HepG2 (cell line): ENCODE measurements around the gene RNF8. TPM values are rescaled to one million over a fixed set of nuclear protein-coding genes. Genes with fewer than 3 reads are reported as not detected.

ENCODE experiments used
- ATF7-NPFF ChIP-seq: sonication (generic); formaldehyde crosslinking; IDR thresholded peaks from 2 replicates; pipeline ENCODE4 v1.8.1; 2023; ENCODE audit warnings: mild to moderate bottlenecking, low read depth, missing genetic modification reagents, moderate library complexity
- ELF1 ChIP-seq: sonication (generic); formaldehyde crosslinking; IDR thresholded peaks from 2 replicates; pipeline ENCODE4 v1.4.0; 2020; ENCODE audit warnings: missing genetic modification reagents
- FOXK2 ChIP-seq: fragments of 450-650 bp; IDR thresholded peaks from 2 replicates; pipeline ENCODE4 v1.6.1; 2016
- GABPB1 ChIP-seq: IDR thresholded peaks from 2 replicates; pipeline ENCODE4 v1.6.1; 2016; ENCODE audit warnings: mild to moderate bottlenecking, missing genetic modification reagents, moderate library complexity, missing compliant biosample characterization
- HOXA7 ChIP-seq: sonication (generic); formaldehyde crosslinking; IDR thresholded peaks from 2 replicates; pipeline ENCODE4 v1.8.1; 2022; ENCODE audit warnings: mild to moderate bottlenecking, missing genetic modification reagents, moderate library complexity
- SKI ChIP-seq: fragments of 450-650 bp; IDR thresholded peaks from one replicate; pipeline ENCODE4 v1.6.1; 2018; ENCODE audit warnings: mild to moderate bottlenecking; ENCODE audit not compliant: partially characterized antibody
- TCF7 ChIP-seq: sonication (generic); IDR thresholded peaks from 2 replicates; pipeline ENCODE4 v1.6.1; 2016; ENCODE audit warnings: antibody characterized with exemption, low read depth
- TCF7L2 ChIP-seq: IDR thresholded peaks from 2 replicates; pipeline ENCODE4 v1.6.1; 2011; ENCODE audit warnings: mild to moderate bottlenecking, low read depth, low read length, moderate library complexity
- ZNF354B ChIP-seq: sonication (generic); formaldehyde crosslinking; IDR thresholded peaks from 2 replicates; pipeline ENCODE4 v1.8.0; 2022; ENCODE audit warnings: mild to moderate bottlenecking, missing genetic modification reagents
- ZNF670 ChIP-seq: sonication (generic); formaldehyde crosslinking; IDR thresholded peaks from 2 replicates; pipeline ENCODE4 v1.8.0; 2022; ENCODE audit warnings: mild to moderate bottlenecking, missing genetic modification reagents, borderline replicate concordance
- polyA plus RNA-seq, 8 experiments: library from polyadenylated mRNA; depleted of rRNA in 3 of 8; stranded (reverse) in 7 of 8; unstranded in 1 of 8; fragments of >200 nt; fragmentation: Illumina TruSeq in 4 of 8; extraction: Trizol in 4 of 8; gene quantifications; 2 replicates each; pipeline versions ENCODE4 v1.2.1 to v1.2.3, GENCODE V29; 2011 to 2016; ENCODE audit warnings: low read depth in 4 of 8, missing spikeins in 1 of 8, mixed read lengths in 1 of 8; ENCODE audit not compliant: insufficient read depth in 1 of 8
- total RNA-seq, 5 experiments: library from RNA; depleted of rRNA; stranded (reverse); fragments of >200 nt; fragmentation: Illumina TruSeq; extraction: Trizol; gene quantifications; 2 replicates each; pipeline ENCODE4 v1.2.3, GENCODE V29; 2016; ENCODE audit warnings: low read depth in 1 of 5
- TF ChIP-seq, protein P1 (sequence below): sonication (generic); formaldehyde crosslinking; IDR thresholded peaks from 2 replicates; pipeline ENCODE4 v1.5.0; 2020; ENCODE audit warnings: mild to moderate bottlenecking, missing genetic modification reagents
- TF ChIP-seq, protein P2 (sequence below), 2 experiments: fragments of 450-650 bp in 1 of 2; sonication (generic) in 1 of 2; formaldehyde crosslinking in 1 of 2; IDR thresholded peaks; 2 replicates each; pipeline versions ENCODE4 v1.6.1 to v1.8.0; 2016 to 2022; ENCODE audit warnings: antibody characterized with exemption in 1 of 2, mild to moderate bottlenecking in 1 of 2, missing genetic modification reagents in 1 of 2
- TF ChIP-seq, protein P3 (sequence below): sonication (generic); formaldehyde crosslinking; IDR thresholded peaks from 2 replicates; pipeline ENCODE4 v1.5.1; 2020; ENCODE audit warnings: mild to moderate bottlenecking, missing genetic modification reagents, borderline replicate concordance
- TF ChIP-seq, protein P4 (sequence below): sonication (generic); formaldehyde crosslinking; IDR thresholded peaks from 2 replicates; pipeline ENCODE4 v1.5.0; 2020; ENCODE audit warnings: missing genetic modification reagents, mild to moderate bottlenecking, borderline replicate concordance

The RNF8 gene
- total and polyA plus RNA-seq, 2 of the 13 experiments (the other 11 are each of a cell fraction or from before 2014, with no cell fraction given): 21.8 to 47.6 TPM

DNA sequence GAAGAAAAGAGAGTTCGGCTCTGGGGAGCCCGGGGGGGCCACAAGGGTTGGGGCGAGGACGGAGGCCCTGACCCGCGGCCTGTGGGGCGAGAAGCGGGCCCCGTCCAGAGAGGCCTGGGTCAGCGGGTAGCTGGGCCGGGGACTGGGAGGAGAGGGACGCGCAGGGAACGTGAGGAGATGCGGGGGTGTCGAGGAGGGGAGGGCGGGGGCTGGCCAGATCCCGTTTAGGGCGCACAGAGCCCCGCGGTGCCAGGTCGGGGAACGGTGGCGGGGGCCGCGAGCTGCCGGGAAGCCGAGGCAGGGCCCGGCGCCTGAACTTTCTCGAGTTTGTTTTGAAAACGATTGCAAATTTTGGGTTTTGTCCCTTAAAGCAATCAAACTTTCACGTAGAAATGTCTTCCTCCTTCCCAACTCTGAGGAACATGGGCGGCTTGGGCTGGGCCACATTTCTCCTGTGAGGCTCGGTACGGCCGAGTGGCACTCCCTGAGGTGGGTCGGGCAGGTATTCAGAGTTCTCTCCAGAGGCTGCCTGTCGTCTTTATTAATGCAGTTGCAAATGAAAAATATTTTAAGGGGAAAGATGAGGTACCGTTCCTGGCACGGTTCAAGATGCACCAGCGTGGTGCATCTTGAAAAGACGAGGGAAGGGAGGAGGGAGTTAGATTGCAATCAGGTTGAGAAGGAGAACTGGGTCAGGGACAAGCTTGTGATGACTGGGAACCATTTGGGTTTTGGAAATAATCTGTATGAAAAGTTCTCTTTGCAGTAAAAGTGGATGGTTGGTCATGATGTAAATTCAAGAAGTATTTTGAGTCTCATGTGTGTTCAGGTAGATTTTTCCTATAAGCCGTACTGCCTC is 972 bp downstream of the RNF8 start (continued):
- TF ChIP-seq, protein P1, sequence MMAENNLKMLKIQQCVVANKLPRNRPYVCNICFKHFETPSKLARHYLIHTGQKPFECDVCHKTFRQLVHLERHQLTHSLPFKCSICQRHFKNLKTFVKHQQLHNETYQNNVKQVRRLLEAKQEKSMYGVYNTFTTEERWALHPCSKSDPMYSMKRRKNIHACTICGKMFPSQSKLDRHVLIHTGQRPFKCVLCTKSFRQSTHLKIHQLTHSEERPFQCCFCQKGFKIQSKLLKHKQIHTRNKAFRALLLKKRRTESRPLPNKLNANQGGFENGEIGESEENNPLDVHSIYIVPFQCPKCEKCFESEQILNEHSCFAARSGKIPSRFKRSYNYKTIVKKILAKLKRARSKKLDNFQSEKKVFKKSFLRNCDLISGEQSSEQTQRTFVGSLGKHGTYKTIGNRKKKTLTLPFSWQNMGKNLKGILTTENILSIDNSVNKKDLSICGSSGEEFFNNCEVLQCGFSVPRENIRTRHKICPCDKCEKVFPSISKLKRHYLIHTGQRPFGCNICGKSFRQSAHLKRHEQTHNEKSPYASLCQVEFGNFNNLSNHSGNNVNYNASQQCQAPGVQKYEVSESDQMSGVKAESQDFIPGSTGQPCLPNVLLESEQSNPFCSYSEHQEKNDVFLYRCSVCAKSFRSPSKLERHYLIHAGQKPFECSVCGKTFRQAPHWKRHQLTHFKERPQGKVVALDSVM (CRISPR knock-in tag): no peak
- TF ChIP-seq ELF1 (CRISPR knock-in tag) (no peak), FOXK2 (no peak), ATF7-NPFF (CRISPR knock-in tag) (no peak), SKI (no peak), TCF7 (no peak), GABPB1 (CRISPR knock-in tag) (no peak), ZNF354B (no peak), ZNF670 (CRISPR knock-in tag) (no peak), TCF7L2 (no peak), HOXA7 (CRISPR knock-in tag) (no peak)
- TF ChIP-seq, protein P2, sequence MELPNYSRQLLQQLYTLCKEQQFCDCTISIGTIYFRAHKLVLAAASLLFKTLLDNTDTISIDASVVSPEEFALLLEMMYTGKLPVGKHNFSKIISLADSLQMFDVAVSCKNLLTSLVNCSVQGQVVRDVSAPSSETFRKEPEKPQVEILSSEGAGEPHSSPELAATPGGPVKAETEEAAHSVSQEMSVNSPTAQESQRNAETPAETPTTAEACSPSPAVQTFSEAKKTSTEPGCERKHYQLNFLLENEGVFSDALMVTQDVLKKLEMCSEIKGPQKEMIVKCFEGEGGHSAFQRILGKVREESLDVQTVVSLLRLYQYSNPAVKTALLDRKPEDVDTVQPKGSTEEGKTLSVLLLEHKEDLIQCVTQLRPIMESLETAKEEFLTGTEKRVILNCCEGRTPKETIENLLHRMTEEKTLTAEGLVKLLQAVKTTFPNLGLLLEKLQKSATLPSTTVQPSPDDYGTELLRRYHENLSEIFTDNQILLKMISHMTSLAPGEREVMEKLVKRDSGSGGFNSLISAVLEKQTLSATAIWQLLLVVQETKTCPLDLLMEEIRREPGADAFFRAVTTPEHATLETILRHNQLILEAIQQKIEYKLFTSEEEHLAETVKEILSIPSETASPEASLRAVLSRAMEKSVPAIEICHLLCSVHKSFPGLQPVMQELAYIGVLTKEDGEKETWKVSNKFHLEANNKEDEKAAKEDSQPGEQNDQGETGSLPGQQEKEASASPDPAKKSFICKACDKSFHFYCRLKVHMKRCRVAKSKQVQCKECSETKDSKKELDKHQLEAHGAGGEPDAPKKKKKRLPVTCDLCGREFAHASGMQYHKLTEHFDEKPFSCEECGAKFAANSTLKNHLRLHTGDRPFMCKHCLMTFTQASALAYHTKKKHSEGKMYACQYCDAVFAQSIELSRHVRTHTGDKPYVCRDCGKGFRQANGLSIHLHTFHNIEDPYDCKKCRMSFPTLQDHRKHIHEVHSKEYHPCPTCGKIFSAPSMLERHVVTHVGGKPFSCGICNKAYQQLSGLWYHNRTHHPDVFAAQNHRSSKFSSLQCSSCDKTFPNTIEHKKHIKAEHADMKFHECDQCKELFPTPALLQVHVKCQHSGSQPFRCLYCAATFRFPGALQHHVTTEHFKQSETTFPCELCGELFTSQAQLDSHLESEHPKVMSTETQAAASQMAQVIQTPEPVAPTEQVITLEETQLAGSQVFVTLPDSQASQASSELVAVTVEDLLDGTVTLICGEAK (IDR thresholded peaks at IDR 0.05): no peak
- TF ChIP-seq, protein P2 (CRISPR knock-in tag; IDR thresholded peaks at IDR 0.05): no peak
- TF ChIP-seq, protein P3, sequence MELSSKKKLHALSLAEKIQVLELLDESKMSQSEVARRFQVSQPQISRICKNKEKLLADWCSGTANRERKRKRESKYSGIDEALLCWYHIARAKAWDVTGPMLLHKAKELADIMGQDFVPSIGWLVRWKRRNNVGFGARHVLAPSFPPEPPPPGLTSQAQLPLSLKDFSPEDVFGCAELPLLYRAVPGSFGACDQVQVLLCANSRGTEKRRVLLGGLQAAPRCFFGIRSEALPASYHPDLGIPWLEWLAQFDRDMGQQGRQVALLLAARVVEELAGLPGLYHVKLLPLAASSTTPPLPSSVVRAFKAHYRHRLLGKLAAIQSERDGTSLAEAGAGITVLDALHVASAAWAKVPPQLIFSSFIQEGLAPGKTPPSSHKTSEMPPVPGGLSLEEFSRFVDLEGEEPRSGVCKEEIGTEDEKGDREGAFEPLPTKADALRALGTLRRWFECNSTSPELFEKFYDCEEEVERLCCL: no peak
- TF ChIP-seq, protein P4, sequence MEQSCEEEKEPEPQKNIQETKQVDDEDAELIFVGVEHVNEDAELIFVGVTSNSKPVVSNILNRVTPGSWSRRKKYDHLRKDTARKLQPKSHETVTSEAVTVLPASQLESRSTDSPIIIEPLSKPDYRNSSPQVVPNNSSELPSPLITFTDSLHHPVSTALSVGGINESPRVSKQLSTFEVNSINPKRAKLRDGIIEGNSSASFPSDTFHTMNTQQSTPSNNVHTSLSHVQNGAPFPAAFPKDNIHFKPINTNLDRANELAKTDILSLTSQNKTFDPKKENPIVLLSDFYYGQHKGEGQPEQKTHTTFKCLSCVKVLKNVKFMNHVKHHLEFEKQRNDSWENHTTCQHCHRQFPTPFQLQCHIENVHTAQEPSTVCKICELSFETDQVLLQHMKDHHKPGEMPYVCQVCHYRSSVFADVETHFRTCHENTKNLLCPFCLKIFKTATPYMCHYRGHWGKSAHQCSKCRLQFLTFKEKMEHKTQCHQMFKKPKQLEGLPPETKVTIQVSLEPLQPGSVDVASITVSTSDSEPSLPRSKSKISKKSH (CRISPR knock-in tag): no peak
